Tibial nerve (tissue), 3 donors: Measurements from ENCODE around the gene PCDH9.

Source experiments
- CTCF ChIP-seq, 5 experiments: fragments of 200-600 bp in 3 of 5; fragments of 450-650 bp in 2 of 5; sonication (generic) in 3 of 5; IDR thresholded peaks; one replicate each; pipeline ENCODE4 v1.5.1; 2016 to 2019; ENCODE audit warnings: antibody characterized with exemption in 5 of 5, mild to moderate bottlenecking in 3 of 5, moderate library complexity in 2 of 5
- POLR2A ChIP-seq, 2 donors: fragments of 450-650 bp; IDR thresholded peaks; one replicate each; pipeline ENCODE4 v1.6.1; 2017; ENCODE audit warnings: antibody characterized with exemption in 2 of 2, mild to moderate bottlenecking in 2 of 2, moderate library complexity in 2 of 2

- no peak for TF ChIP-seq POLR2A (IDR thresholded peaks at IDR 0.05)
- no peak for TF ChIP-seq CTCF (IDR thresholded peaks at IDR 0.05)
Observed at GRCh38 chr13:67120872-67121531, 109.1 kb downstream of the PCDH9 start.
